ENCODE results near the gene HMX2. TPM values are rescaled to one million over a fixed set of nuclear protein-coding genes. Genes with fewer than 3 reads are reported as not detected.
"Not testable (repeated sequence)": the region's sequence is repeated elsewhere in the genome, so short reads cannot be mapped to it uniquely, and the experiment has no call there.

HMX2 gene
- total RNA-seq, 3 donors from 2014 or later: not detected

- H3K4me3 ChIP-seq: no peak overlapping the region
- no peaks in the 10 kb centered on the region for H3K27me3 ChIP-seq
- H3K36me3 ChIP-seq: no peaks in the 10 kb centered on the region
- no peaks in the 10 kb centered on the region for H3K9me3 ChIP-seq
- no peak overlapping the region for H3K27ac ChIP-seq
- TF ChIP-seq POLR2AphosphoS5 (IDR thresholded peaks at IDR 0.05) (no peak), CTCF (IDR thresholded peaks at IDR 0.05) (no peak), POLR2A (IDR thresholded peaks at IDR 0.05) (no peak)
- no peaks in the 10 kb centered on the region for H3K4me1 ChIP-seq
- DNase-seq (ENCODE audit: low spot score in 2 of 2): no peak
- intact Hi-C loops (cut with DNase I; ENCODE audit: low total_unique reads): no loop called here
These were observed 27.8 kb downstream of the HMX2 start for GRCh38 chr10:123175389-123176387.

GRCh38 chr10:123178390-123178789 is 30.5 kb downstream of the HMX2 start:
- H3K27ac ChIP-seq; H3K27me3 ChIP-seq; H3K9me3 ChIP-seq; intact Hi-C loops (cut with DNase I; ENCODE audit: low total_unique reads); H3K36me3 ChIP-seq; H3K4me1 ChIP-seq; H3K4me3 ChIP-seq; DNase-seq (ENCODE audit: low spot score in 2 of 2): not testable (repeated sequence)

GRCh38 chr10:123180101-123181090 is 32.5 kb downstream of the HMX2 start:
- Histone ChIP-seq H3K27me3 (no peaks in the 10 kb centered on the region), H3K4me3 (no peak overlapping the region), H3K36me3 (no peaks in the 10 kb centered on the region), H3K9me3 (peaks cover 7 to 16% of the 10 kb centered on the region in 2 donors), H3K4me1 (no peaks in the 10 kb centered on the region), H3K27ac (no peak overlapping the region)
- TF ChIP-seq POLR2A (IDR thresholded peaks at IDR 0.05): no peak
- no peak for TF ChIP-seq CTCF (IDR thresholded peaks at IDR 0.05)
- no peak for TF ChIP-seq POLR2AphosphoS5 (IDR thresholded peaks at IDR 0.05)
- intact Hi-C loops (cut with DNase I; ENCODE audit: low total_unique reads): no loop called here
- DNase-seq (ENCODE audit: low spot score in 2 of 2): no peak

GRCh38 chr10:123183724-123184123 is 35.8 kb downstream of the HMX2 start:
- Histone ChIP-seq H3K9me3 (peaks cover 7 to 16% of the 10 kb centered on the region in 2 donors), H3K36me3 (no peaks in the 10 kb centered on the region), H3K4me3 (no peak overlapping the region), H3K27me3 (no peaks in the 10 kb centered on the region), H3K4me1 (no peaks in the 10 kb centered on the region), H3K27ac (no peak overlapping the region)
- DNase-seq (ENCODE audit: low spot score in 2 of 2): no peak
- intact Hi-C loops (cut with DNase I; ENCODE audit: low total_unique reads): no loop called here
- TF ChIP-seq POLR2A (IDR thresholded peaks at IDR 0.05): no peak
- no peak for TF ChIP-seq CTCF (IDR thresholded peaks at IDR 0.05)
- TF ChIP-seq POLR2AphosphoS5 (IDR thresholded peaks at IDR 0.05): no peak

- Histone ChIP-seq H3K4me3 (no peak overlapping the region), H3K4me1 (no peaks in the 10 kb centered on the region), H3K36me3 (no peaks in the 10 kb centered on the region), H3K9me3 (peaks cover 7 to 16% of the 10 kb centered on the region in 2 donors), H3K27me3 (no peaks in the 10 kb centered on the region), H3K27ac (no peak overlapping the region)
- intact Hi-C loops (cut with DNase I; ENCODE audit: low total_unique reads): no loop called here
- DNase-seq (ENCODE audit: low spot score in 2 of 2): no peak
- no peak for TF ChIP-seq CTCF (IDR thresholded peaks at IDR 0.05)
These were observed 39.8 kb downstream of the HMX2 start for GRCh38 chr10:123187781-123188180.

Measured in breast epithelium (tissue), 4 donors.